Measurements from ENCODE around the gene LYZ. TPM values are rescaled to one million over a fixed set of nuclear protein-coding genes. Genes with fewer than 3 reads are reported as not detected.

LYZ gene
- polyA plus RNA-seq (not detected in 3 replicates), polyA minus RNA-seq (not detected in 3 replicates)
- not detected for polyA plus RNA-seq (2011; ENCODE audit: low read depth)
- polyA plus RNA-seq (2011; cell fraction: cytosol; rRNA removed) = not detected in 2 replicates
- not detected in 2 replicates for polyA plus RNA-seq (2011; cell fraction: nucleus; rRNA removed)
- polyA plus RNA-seq (2012; ENCODE audit: low replicate concordance) = 0.18 TPM in 1 of 2 replicates, not detected in the other
- polyA minus RNA-seq (2011; cell fraction: cytosol; rRNA and poly(A)+ RNA removed) = not detected
- not detected in 2 replicates for polyA minus RNA-seq (2011; cell fraction: nucleus; rRNA and poly(A)+ RNA removed)

GRCh38 chr12:69348162-69348938, at the start of gene LYZ:
TSS of gene LYZ (plus strand) at chr12:69348381. CDS start at chr12:69348409, 28 bp downstream.
- Histone ChIP-seq H3K4me1 (ENCODE audit: control insufficient read depth, extremely low read depth, insufficient read depth, low read length) (no peaks in the 10 kb centered on the region), H4K20me1 (ENCODE audit: control insufficient read depth, extremely low read depth, insufficient read depth, low read length) (no peaks in the 10 kb centered on the region), H3K4me2 (ENCODE audit: control insufficient read depth, extremely low read depth, insufficient read depth, low read depth, low read length) (no peak within 1 kb of the TSS), H3K4me3 (ENCODE audit: control insufficient read depth in 2 of 3, extremely low read depth in 1 of 3, insufficient read depth in 2 of 3, low read depth in 1 of 3, low read length in 3 of 3) (no peak within 1 kb of the TSS), H3K9me3 (ENCODE audit: control insufficient read depth, low read depth, low read length) (no peaks in the 10 kb centered on the region), H3K79me2 (ENCODE audit: control insufficient read depth, insufficient read depth, low read length) (no peaks in the 10 kb centered on the region), H3K9ac (ENCODE audit: control insufficient read depth, extremely low read depth, insufficient read depth, low read length) (no peak within 1 kb of the TSS), H3K27ac (ENCODE audit: control insufficient read depth, insufficient read depth, low read length) (no peak within 1 kb of the TSS), H3K36me3 (ENCODE audit: control insufficient read depth in 2 of 2, extremely low read depth in 1 of 2, insufficient read depth in 2 of 2, low read length in 2 of 2) (no peaks in the 10 kb centered on the region), H2AFZ (ENCODE audit: control insufficient read depth, low read length) (no peak within 1 kb of the TSS), H3K9me1 (ENCODE audit: control insufficient read depth, extremely low read depth, insufficient read depth, low read length) (no peaks in the 10 kb centered on the region), H3K27me3 (ENCODE audit: control insufficient read depth, extremely low read depth, insufficient read depth, low read length) (no peaks in the 10 kb centered on the region)
- TF ChIP-seq CTCF (optimal IDR thresholded peaks at IDR 0.05 in 1 of 3, IDR thresholded peaks at IDR 0.05 in 1 of 3, conservative IDR thresholded peaks at IDR 0.05 in 1 of 3; ENCODE audit: extremely low read depth in 1 of 3, insufficient read depth in 2 of 3, low read length in 3 of 3) = no peak
- TF ChIP-seq EZH2 (IDR thresholded peaks at IDR 0.05; ENCODE audit: low read length) = no peak
- DNase-seq (ENCODE audit: low read depth, low spot score) (no peak), FAIRE-seq (no peak)
- dilution Hi-C loops (cut with MboI; ENCODE audit: extremely low pct_ligation_motif_present, low sequenced_read_pairs) = no loop called here

DNA sequence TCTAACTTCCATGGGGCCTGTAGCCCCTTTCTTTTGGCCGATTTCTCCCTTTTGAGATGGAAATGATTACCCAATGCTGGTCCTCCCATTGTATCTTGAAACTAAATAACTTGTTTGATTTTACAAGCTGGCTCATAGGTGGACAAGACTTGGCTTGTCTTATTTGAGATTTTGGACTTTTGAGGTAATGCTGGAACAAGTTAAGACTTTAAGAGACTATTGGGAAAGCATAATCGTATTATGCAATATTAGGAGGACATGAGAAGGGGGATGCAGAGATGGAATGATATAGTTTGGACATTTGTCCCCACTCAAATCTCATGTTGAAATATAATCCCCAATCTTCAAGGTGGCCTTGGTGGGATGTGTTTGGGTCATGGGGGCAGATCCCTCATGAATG, 49.2 kb upstream of the LYZ start:
- no peak overlapping the region for H3K4me3 ChIP-seq (ENCODE audit: control insufficient read depth in 2 of 3, extremely low read depth in 1 of 3, insufficient read depth in 2 of 3, low read depth in 1 of 3, low read length in 3 of 3)
- TF ChIP-seq CTCF (optimal IDR thresholded peaks at IDR 0.05 in 1 of 3, IDR thresholded peaks at IDR 0.05 in 1 of 3, conservative IDR thresholded peaks at IDR 0.05 in 1 of 3; ENCODE audit: extremely low read depth in 1 of 3, insufficient read depth in 2 of 3, low read length in 3 of 3) (no peak), EZH2 (IDR thresholded peaks at IDR 0.05; ENCODE audit: low read length) (no peak)
- no peaks in the 10 kb centered on the region for H3K79me2 ChIP-seq (ENCODE audit: control insufficient read depth, insufficient read depth, low read length)
- H3K4me1 ChIP-seq (ENCODE audit: control insufficient read depth, extremely low read depth, insufficient read depth, low read length) = no peaks in the 10 kb centered on the region
- no peak for FAIRE-seq
- H3K9me3 ChIP-seq (ENCODE audit: control insufficient read depth, low read depth, low read length) = no peaks in the 10 kb centered on the region
- H3K36me3 ChIP-seq (ENCODE audit: control insufficient read depth in 2 of 2, extremely low read depth in 1 of 2, insufficient read depth in 2 of 2, low read length in 2 of 2) = no peaks in the 10 kb centered on the region
- no peak overlapping the region for H3K4me2 ChIP-seq (ENCODE audit: control insufficient read depth, extremely low read depth, insufficient read depth, low read depth, low read length)
- DNase-seq (ENCODE audit: low read depth, low spot score) = no peak
- dilution Hi-C loops (cut with MboI; ENCODE audit: extremely low pct_ligation_motif_present, low sequenced_read_pairs) = no loop called here
- no peaks in the 10 kb centered on the region for H4K20me1 ChIP-seq (ENCODE audit: control insufficient read depth, extremely low read depth, insufficient read depth, low read length)
- H3K27me3 ChIP-seq (ENCODE audit: control insufficient read depth, extremely low read depth, insufficient read depth, low read length) = peaks cover 11% of the 10 kb centered on the region
- no peaks in the 10 kb centered on the region for H3K9me1 ChIP-seq (ENCODE audit: control insufficient read depth, extremely low read depth, insufficient read depth, low read length)
- H3K27ac ChIP-seq (ENCODE audit: control insufficient read depth, insufficient read depth, low read length) = no peak overlapping the region
- H2AFZ ChIP-seq (ENCODE audit: control insufficient read depth, low read length) = no peak overlapping the region
- no peak overlapping the region for H3K9ac ChIP-seq (ENCODE audit: control insufficient read depth, extremely low read depth, insufficient read depth, low read length)

All from keratinocyte (primary cell).